Stimulated activated CD4-positive, alpha-beta T cell treated with anti-CD3 and anti-CD28 coated beads, Interleukin-1b, Interleukin-23, amount 100 ng/mL, for 48 hours (primary cell): ENCODE measurements around the gene GAS2L2.

Experiments
- DNase-seq: peaks from one replicate; pipeline ENCODE4 v3.0.0-alpha.2; 2020

Gene GAS2L2

GRCh38 chr17:35744830-35745229, 8.2 kb downstream of the GAS2L2 start:
- DNase-seq = no peak

GRCh38 chr17:35743626-35744328, 9.3 kb downstream of the GAS2L2 start:
- DNase-seq = no peak

- DNase-seq = no peak
Observed at GRCh38 chr17:35742896-35743477, 10.1 kb downstream of the GAS2L2 start.

GRCh38 chr17:35742496-35742895, 10.5 kb downstream of the GAS2L2 start:
- DNase-seq = no peak

- peak; percentile 21 for DNase-seq
Observed at GRCh38 chr17:35740997-35741931, 11.8 kb downstream of the GAS2L2 start.

GRCh38 chr17:35740216-35740615, 12.8 kb downstream of the GAS2L2 start:
- DNase-seq = no peak

GRCh38 chr17:35738519-35739133, 14.4 kb downstream of the GAS2L2 start:
- DNase-seq = no peak

- DNase-seq = no peak
Observed at GRCh38 chr17:35736236-35736635, 16.8 kb downstream of the GAS2L2 start.

GRCh38 chr17:35735036-35735805, 17.8 kb downstream of the GAS2L2 start:
- DNase-seq = no peak

GRCh38 chr17:35734396-35734795, 18.6 kb downstream of the GAS2L2 start:
- no peak for DNase-seq

GRCh38 chr17:35733366-35733765, 19.7 kb downstream of the GAS2L2 start:
- no peak for DNase-seq

- DNase-seq = no peak
Observed at GRCh38 chr17:35732806-35733136, 20.3 kb downstream of the GAS2L2 start.

- no peak for DNase-seq
Observed at GRCh38 chr17:35731917-35732805, 20.9 kb downstream of the GAS2L2 start.

- DNase-seq = peak; percentile 52
Observed at GRCh38 chr17:35731239-35731916, 21.7 kb downstream of the GAS2L2 start, which contains the start of gene RASL10B. Gene RASL10B, plus strand, starts transcription at chr17:35731639. Its CDS starts 3,546 bp downstream, at chr17:35735185.

- DNase-seq = no peak
Observed at GRCh38 chr17:35730400-35731005, 22.5 kb downstream of the GAS2L2 start.

- DNase-seq = no peak
Observed at GRCh38 chr17:35729405-35729833, 23.6 kb downstream of the GAS2L2 start.

GRCh38 chr17:35728551-35728950, 24.5 kb downstream of the GAS2L2 start:
- DNase-seq = no peak

GRCh38 chr17:35727635-35728034, 25.4 kb downstream of the GAS2L2 start:
- DNase-seq = no peak

- DNase-seq = no peak
Observed at GRCh38 chr17:35726953-35727460, 26.0 kb downstream of the GAS2L2 start.
